Mesodermal cell (in vitro differentiated cells): ENCODE data around the gene TGM3.

ENCODE experiments used
- H3K27ac ChIP-seq: 2 replicates; pipeline ENCODE4 v1.7.0; 2013; ENCODE audit warnings: mild to moderate bottlenecking, low read depth, low read length, moderate library complexity; ENCODE audit not compliant: severe bottlenecking
- H3K36me3 ChIP-seq: 2 replicates; pipeline ENCODE4 v1.7.1; 2013; ENCODE audit warnings: mild to moderate bottlenecking, low read length, moderate library complexity; ENCODE audit not compliant: control insufficient read depth, insufficient read depth
- H3K4me1 ChIP-seq: one replicate; pipeline ENCODE4 v1.7.1; 2013; ENCODE audit warnings: mild to moderate bottlenecking, low read length; ENCODE audit not compliant: insufficient read depth, control insufficient read depth, poor library complexity, severe bottlenecking
- H3K4me3 ChIP-seq: 2 replicates; pipeline ENCODE4 v1.7.0; 2013; ENCODE audit warnings: low read length, control low read depth, mild to moderate bottlenecking; ENCODE audit not compliant: insufficient read depth, poor library complexity, severe bottlenecking; ENCODE audit errors: extremely low read depth
- H3K9me3 ChIP-seq: 2 replicates; pipeline ENCODE4 v1.7.1; 2013; ENCODE audit warnings: mild to moderate bottlenecking, low read length, moderate library complexity; ENCODE audit not compliant: control insufficient read depth
- WGBS, 2 experiments: methylation state at CpG; one replicate each; pipeline ENCODE4 v1.1.5; 2013; ENCODE audit warnings: missing lambda C conversion rate in 2 of 2; ENCODE audit not compliant: insufficient coverage in 2 of 2; 5-methylcytosine and 5-hydroxymethylcytosine counted together

Gene TGM3

DNA sequence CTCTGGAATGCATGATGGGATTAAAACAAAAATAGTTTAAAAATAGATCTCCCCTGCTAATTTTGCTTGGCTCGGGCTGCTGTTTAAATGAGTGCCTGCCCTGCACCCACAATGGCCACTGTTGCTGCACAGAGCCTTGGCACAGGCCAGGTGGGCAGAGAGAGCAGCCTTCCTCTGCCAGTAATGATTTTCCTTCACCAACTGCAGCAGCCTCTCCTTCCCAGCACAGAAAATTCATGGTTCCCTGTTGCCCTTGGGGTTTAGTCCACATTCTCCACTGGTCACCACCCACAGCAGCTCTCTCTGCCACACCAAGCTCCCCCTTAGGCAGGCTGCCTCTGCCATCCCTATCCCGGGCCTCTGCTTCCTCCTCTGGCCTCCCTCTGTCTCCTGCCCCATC, 30.2 kb downstream of the TGM3 start:
- no peaks in the 10 kb centered on the region for H3K9me3 ChIP-seq
- H3K4me3 ChIP-seq: no peak overlapping the region
- no peaks in the 10 kb centered on the region for H3K36me3 ChIP-seq
- H3K4me1 ChIP-seq: no peaks in the 10 kb centered on the region
- no peak overlapping the region for H3K27ac ChIP-seq
- 72 to 100% methylated on average over 2 of the region's 2 CpGs for WGBS, 2 experiments

- no peak overlapping the region for H3K27ac ChIP-seq
- H3K9me3 ChIP-seq: no peaks in the 10 kb centered on the region
- no peak overlapping the region for H3K4me3 ChIP-seq
- H3K4me1 ChIP-seq: no peaks in the 10 kb centered on the region
- H3K36me3 ChIP-seq: no peaks in the 10 kb centered on the region
- 91 to 93% methylated on average over 25 to 28 of the region's 30 CpGs for WGBS, 2 experiments
These were observed 32.1 kb downstream of the TGM3 start for GRCh38 chr20:2327620-2328555.

DNA sequence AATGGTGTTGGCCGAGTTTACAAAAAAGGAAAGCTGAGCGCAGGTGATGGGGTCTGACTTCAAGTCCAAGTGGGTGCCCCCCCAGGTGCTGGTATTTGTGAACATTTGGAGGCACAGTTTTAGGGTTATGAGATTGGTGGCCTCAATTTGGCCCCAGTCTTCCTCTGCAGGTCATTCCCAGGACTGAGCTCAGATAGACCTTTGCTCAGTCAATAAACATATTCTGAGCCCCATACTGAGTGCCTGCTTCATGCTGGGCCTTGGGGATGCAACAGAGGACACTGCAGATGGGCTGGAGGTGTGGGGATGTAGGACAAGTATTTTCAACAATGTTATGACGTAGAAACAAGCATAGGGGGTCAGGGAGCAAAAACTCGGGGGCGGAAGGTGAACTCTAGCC, 33.5 kb downstream of the TGM3 start:
- H3K9me3 ChIP-seq: no peaks in the 10 kb centered on the region
- no peak overlapping the region for H3K27ac ChIP-seq
- no peaks in the 10 kb centered on the region for H3K4me1 ChIP-seq
- no peak overlapping the region for H3K4me3 ChIP-seq
- no peaks in the 10 kb centered on the region for H3K36me3 ChIP-seq
- 87 to 100% methylated on average over 5 of the region's 5 CpGs for WGBS, 2 experiments

DNA sequence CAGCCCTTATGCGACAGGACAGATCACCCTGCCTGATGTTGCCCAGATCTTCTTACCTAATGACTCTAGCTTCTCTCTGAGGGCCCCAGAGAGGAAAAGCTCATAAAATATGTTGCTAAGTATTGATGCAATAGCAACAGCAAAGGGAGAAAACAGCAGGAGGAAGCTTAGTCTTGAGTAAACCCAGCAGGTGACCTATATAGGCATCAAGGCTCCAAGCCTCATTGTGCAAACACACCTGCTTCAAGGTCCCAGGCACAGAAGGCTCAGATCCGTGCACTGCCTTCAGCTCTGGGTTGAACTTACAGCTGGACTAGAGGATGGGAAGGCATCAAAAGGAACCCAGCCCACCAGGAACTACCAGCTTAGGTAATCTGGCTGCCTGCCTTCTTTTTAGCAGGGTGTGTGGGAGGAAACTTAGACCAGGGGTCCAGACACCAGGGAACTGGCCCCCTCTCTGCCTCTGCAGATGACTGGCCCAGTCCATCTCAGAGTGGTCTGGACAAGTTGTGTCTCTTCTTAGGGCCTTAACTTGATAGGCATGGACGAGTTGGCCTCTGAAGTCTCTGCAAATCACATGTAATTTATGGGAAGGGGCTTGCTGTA, 34.4 kb downstream of the TGM3 start:
- no peak overlapping the region for H3K27ac ChIP-seq
- no peak overlapping the region for H3K4me3 ChIP-seq
- no peaks in the 10 kb centered on the region for H3K36me3 ChIP-seq
- H3K4me1 ChIP-seq: no peaks in the 10 kb centered on the region
- H3K9me3 ChIP-seq: no peaks in the 10 kb centered on the region
- 71 to 80% methylated on average over 1 of the region's 3 CpGs for WGBS, 2 experiments

- no peaks in the 10 kb centered on the region for H3K4me1 ChIP-seq
- WGBS, 2 experiments: 86 to 87% methylated on average over 3 to 5 of the region's 5 CpGs
- no peak overlapping the region for H3K27ac ChIP-seq
- no peak overlapping the region for H3K4me3 ChIP-seq
- no peaks in the 10 kb centered on the region for H3K36me3 ChIP-seq
- no peaks in the 10 kb centered on the region for H3K9me3 ChIP-seq
These were observed 35.3 kb downstream of the TGM3 start for GRCh38 chr20:2331106-2331505.

GRCh38 chr20:2331901-2332565, 36.2 kb downstream of the TGM3 start:
- Histone ChIP-seq H3K4me3 (no peak overlapping the region), H3K9me3 (no peaks in the 10 kb centered on the region), H3K27ac (no peak overlapping the region), H3K36me3 (no peaks in the 10 kb centered on the region), H3K4me1 (no peaks in the 10 kb centered on the region)
- WGBS, 2 experiments: 94% methylated on average over 16 to 17 of the region's 17 CpGs

DNA sequence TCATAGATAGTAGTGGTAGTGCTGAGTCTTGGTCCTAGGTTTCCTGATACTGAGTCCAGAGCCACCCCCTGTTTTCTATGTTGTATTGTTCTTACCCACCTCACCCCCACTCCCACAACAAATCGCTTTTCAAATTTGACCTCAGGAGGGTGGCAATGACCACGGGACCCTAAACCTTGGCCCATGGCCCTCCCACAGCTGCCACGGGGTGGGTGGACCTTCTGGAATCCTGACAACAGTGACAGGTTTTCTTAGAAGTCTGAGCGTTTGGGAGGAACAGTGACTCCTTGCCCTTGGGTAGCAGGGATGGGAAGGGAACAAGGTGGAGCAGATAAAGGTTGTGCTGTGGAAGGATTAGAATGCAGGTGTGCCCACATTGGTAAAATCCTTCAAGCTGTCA, 36.9 kb downstream of the TGM3 start:
- Histone ChIP-seq H3K4me3 (no peak overlapping the region), H3K9me3 (no peaks in the 10 kb centered on the region), H3K4me1 (no peaks in the 10 kb centered on the region), H3K36me3 (no peaks in the 10 kb centered on the region), H3K27ac (no peak overlapping the region)
- WGBS, 2 experiments: 66 to 90% methylated on average over 2 to 3 of the region's 4 CpGs

DNA sequence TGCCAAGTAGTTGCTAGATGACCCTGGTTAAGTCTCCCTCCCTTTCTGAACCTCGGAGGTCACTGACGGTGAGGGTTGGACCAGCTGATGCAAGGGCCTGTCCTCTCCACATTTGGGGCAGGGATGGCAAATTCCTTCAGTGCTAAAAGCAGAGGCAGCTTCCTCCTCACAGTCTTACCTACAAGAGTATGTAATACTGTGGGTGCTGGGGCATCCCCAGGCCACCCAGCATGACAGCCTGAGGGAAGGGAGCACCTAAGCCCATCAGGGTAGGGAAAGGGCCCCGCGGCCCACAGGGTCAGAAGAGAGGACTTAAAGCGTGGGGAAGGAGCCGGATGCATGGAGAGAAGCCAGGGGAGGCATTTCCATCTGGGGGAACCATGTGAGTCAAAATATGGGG, 38.0 kb downstream of the TGM3 start:
- 90 to 92% methylated on average over 2 to 6 of the region's 6 CpGs for WGBS, 2 experiments
- Histone ChIP-seq H3K4me3 (no peak overlapping the region), H3K36me3 (no peaks in the 10 kb centered on the region), H3K9me3 (no peaks in the 10 kb centered on the region), H3K4me1 (no peaks in the 10 kb centered on the region), H3K27ac (no peak overlapping the region)

- no peaks in the 10 kb centered on the region for H3K36me3 ChIP-seq
- H3K9me3 ChIP-seq: no peaks in the 10 kb centered on the region
- no peak overlapping the region for H3K4me3 ChIP-seq
- H3K27ac ChIP-seq: no peak overlapping the region
- H3K4me1 ChIP-seq: no peaks in the 10 kb centered on the region
- 90 to 91% methylated on average over 7 to 9 of the region's 9 CpGs for WGBS, 2 experiments
These were observed 39.5 kb downstream of the TGM3 start for GRCh38 chr20:2335096-2335870.

DNA sequence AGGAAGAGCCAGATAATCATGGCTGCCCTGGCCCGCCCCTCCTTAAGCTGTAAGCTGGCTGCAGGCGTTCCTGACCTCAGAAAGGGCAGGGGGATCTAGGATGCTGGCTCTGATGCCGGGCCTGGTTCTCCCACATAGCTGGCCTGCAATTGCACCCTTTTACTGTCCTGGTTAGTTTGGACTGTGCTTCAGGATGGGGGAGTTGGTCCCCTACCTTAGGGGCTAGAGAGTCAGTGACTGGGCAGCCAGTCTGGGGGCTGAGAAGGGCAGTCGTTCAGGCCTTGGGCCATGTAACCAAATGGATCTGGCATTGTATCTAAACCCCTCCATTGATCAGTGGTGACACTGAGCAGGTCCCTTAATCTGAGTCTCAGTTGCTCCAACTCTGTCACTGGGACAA, 40.7 kb downstream of the TGM3 start:
- Histone ChIP-seq H3K27ac (no peak overlapping the region), H3K36me3 (no peaks in the 10 kb centered on the region), H3K9me3 (no peaks in the 10 kb centered on the region), H3K4me3 (no peak overlapping the region), H3K4me1 (no peaks in the 10 kb centered on the region)
- 92 to 97% methylated on average over 4 of the region's 4 CpGs for WGBS, 2 experiments
